Mesendoderm (in vitro differentiated cells): Measurements from ENCODE around the gene MOSMO.
"Not testable (repeated sequence)": the region's sequence is repeated elsewhere in the genome, so short reads cannot be mapped to it uniquely, and the experiment has no call there.

Experiments
- DNase-seq: peaks from one replicate; pipeline ENCODE4 v3.0.0; 2013
- H2AK5ac ChIP-seq: 2 replicates; pipeline ENCODE4 v1.6.1; 2013; ENCODE audit warnings: low read length, inconsistent platforms
- H2BK120ac ChIP-seq: 2 replicates; pipeline ENCODE4 v1.6.1; 2013; ENCODE audit warnings: low read depth, mild to moderate bottlenecking, low read length, moderate library complexity, mixed read lengths
- H2BK15ac ChIP-seq: replicated peaks from 2 replicates; pipeline ENCODE4 v1.6.1; 2013; ENCODE audit warnings: low read depth, mild to moderate bottlenecking, moderate library complexity
- H2BK5ac ChIP-seq: 2 replicates; pipeline ENCODE4 v1.6.1; 2013; ENCODE audit warnings: low read length, inconsistent platforms
- H3K18ac ChIP-seq: 2 replicates; pipeline ENCODE4 v1.6.1; 2013; ENCODE audit warnings: mild to moderate bottlenecking, low read length, mixed read lengths
- H3K23ac ChIP-seq: one replicate; pipeline ENCODE4 v1.6.1; 2013; ENCODE audit warnings: low read length
- H3K27ac ChIP-seq: 2 replicates; pipeline ENCODE4 v1.5.1; 2013; ENCODE audit warnings: low read depth, mild to moderate bottlenecking, inconsistent platforms, low read length, moderate library complexity
- H3K27me3 ChIP-seq: 2 replicates; pipeline ENCODE4 v1.6.1; 2013; ENCODE audit warnings: low read length, control low read depth, mild to moderate bottlenecking, inconsistent platforms; ENCODE audit not compliant: insufficient read depth, poor library complexity
- H3K36me3 ChIP-seq: 2 replicates; pipeline ENCODE4 v1.6.1; 2013; ENCODE audit warnings: low read length, inconsistent platforms; ENCODE audit not compliant: control insufficient read depth, insufficient read depth
- H3K4ac ChIP-seq: one replicate; pipeline ENCODE4 v1.6.1; 2013; ENCODE audit warnings: low read depth, mild to moderate bottlenecking, low read length, moderate library complexity
- H3K4me1 ChIP-seq: 2 replicates; pipeline ENCODE4 v1.6.1; 2013; ENCODE audit warnings: low read depth, low read length, inconsistent platforms; ENCODE audit not compliant: control insufficient read depth
- H3K4me2 ChIP-seq: 2 replicates; pipeline ENCODE4 v1.6.1; 2013; ENCODE audit warnings: low read length
- H3K4me3 ChIP-seq: 2 replicates; pipeline ENCODE4 v1.5.1; 2013; ENCODE audit warnings: mild to moderate bottlenecking, low read length
- H3K56ac ChIP-seq: one replicate; pipeline ENCODE4 v1.6.1; 2013; ENCODE audit warnings: low read length
- H3K79me1 ChIP-seq: 2 replicates; pipeline ENCODE4 v1.6.1; 2013; ENCODE audit warnings: low read length, inconsistent platforms
- H3K79me2 ChIP-seq: 2 replicates; pipeline ENCODE4 v1.6.1; 2013; ENCODE audit warnings: mild to moderate bottlenecking, low read length; ENCODE audit not compliant: control insufficient read depth, insufficient read depth
- H3K9ac ChIP-seq: 2 replicates; pipeline ENCODE4 v1.6.1; 2013; ENCODE audit warnings: low read length, inconsistent platforms
- H4K5ac ChIP-seq: one replicate; pipeline ENCODE4 v1.6.1; 2013; ENCODE audit warnings: low read length
- H4K8ac ChIP-seq: one replicate; pipeline ENCODE4 v1.6.1; 2013; ENCODE audit warnings: low read depth, mild to moderate bottlenecking, control low read depth, low read length, moderate library complexity
- WGBS: extraction: QIAGEN DNeasy Blood & Tissue Kit; methylation state at CpG from one replicate; pipeline ENCODE4 v1.1.7; 2013; ENCODE audit warnings: low lambda C conversion rate, missing lambda C conversion rate; ENCODE audit not compliant: insufficient coverage; ENCODE audit errors: extremely low coverage; 5-methylcytosine and 5-hydroxymethylcytosine counted together

The MOSMO gene

DNA sequence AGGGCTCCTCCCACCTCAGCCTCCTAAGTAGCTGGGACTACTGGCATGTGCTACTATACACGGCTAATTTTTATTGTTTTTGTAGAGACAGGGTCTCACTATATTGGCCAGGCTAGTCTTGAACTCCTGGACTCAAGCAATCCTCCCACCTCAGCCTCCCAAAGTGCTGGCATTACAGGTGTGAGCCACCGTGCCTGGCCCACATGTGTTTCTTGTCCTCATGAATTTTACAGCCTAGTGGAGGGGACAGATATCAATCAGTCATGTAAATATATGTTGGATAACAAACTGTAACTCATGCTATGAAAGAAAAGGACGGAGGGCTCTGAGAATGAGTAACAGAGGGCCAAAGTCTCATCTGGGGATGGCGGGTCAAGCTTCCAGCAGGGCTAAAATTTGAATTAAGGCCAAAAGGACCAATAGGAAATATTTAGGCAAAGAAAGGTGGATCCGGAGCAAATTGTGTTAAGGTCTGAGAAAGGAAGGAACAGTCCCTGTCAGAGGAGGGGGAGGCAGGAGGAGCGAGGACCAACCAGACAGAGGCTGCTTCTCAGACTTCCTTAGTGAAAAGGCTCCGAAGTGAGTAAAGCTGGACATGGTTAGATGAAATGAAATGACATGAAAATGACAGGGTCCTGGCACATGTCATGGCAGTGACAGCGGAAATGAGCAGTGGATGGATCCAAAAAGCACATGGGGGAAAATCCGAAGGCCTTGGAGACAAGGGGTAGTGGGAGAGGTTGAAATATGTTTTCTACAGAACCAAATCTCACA lies 10.8 kb upstream of the MOSMO start:
- no peak overlapping the region for H4K8ac ChIP-seq
- no peak overlapping the region for H3K9ac ChIP-seq
- no CpG with 5 or more reads among the region's 9 CpGs for WGBS
- H3K27me3 ChIP-seq = no peaks in the 10 kb centered on the region
- no peaks in the 10 kb centered on the region for H3K79me2 ChIP-seq
- H3K4ac ChIP-seq = no peak overlapping the region
- H3K4me3 ChIP-seq = no peak overlapping the region
- no peaks in the 10 kb centered on the region for H3K36me3 ChIP-seq
- H3K23ac ChIP-seq = no peak overlapping the region
- no peak overlapping the region for H3K4me2 ChIP-seq
- no peak overlapping the region for H3K56ac ChIP-seq
- H3K4me1 ChIP-seq = no peaks in the 10 kb centered on the region
- no peak overlapping the region for H3K18ac ChIP-seq
- no peak overlapping the region for H2BK15ac ChIP-seq
- H2BK120ac ChIP-seq = no peak overlapping the region
- no peaks in the 10 kb centered on the region for H3K79me1 ChIP-seq
- no peak overlapping the region for H2AK5ac ChIP-seq
- DNase-seq = no peak
- H3K27ac ChIP-seq = no peak overlapping the region
- H2BK5ac ChIP-seq = no peak overlapping the region
- H4K5ac ChIP-seq = no peak overlapping the region

DNA sequence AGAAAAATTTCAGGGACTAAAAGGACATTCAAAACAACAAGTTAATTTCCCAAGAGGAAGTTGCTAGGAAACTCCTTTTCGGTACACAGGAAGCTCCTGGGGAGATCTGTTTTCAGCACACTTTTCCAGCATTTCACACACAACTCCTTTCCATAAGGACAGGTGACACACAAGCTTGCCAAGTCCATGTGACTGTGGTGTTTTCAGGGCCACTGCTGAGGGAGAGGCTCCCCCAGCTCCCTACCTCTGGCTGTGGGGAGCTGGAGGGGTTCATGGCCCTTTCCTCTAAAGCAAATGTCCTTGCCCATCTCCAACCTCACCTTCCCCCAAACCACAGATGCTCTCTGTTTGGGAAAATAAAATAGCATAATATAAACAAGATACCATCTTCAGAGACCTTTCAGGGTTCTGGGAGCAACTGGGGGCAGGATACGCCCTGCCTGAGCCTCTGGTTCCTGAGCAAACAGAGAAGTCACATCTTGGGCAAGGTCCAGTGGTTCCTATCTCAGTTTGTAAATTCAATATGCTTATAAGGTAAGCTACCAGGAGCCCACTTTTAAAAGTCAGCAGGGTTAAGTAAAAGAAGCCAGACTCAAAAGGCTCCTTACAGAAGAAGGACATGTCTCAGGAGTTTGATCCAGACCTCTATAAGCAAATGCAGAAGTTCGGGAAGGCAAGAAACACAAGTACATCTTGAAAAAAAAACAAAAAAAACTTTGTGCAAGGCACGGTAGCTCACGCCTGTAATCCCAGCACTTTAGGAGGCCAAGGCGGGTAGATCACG lies 10.0 kb upstream of the MOSMO start:
- H3K9ac ChIP-seq = no peak overlapping the region
- H3K4me1 ChIP-seq = no peaks in the 10 kb centered on the region
- H2AK5ac ChIP-seq = no peak overlapping the region
- H2BK5ac ChIP-seq = no peak overlapping the region
- no peak overlapping the region for H2BK15ac ChIP-seq
- H3K18ac ChIP-seq = no peak overlapping the region
- no peak for DNase-seq
- H3K4me3 ChIP-seq = no peak overlapping the region
- no peak overlapping the region for H3K56ac ChIP-seq
- no CpG with 5 or more reads among the region's 7 CpGs for WGBS
- H3K23ac ChIP-seq = no peak overlapping the region
- H3K4ac ChIP-seq = no peak overlapping the region
- no peak overlapping the region for H4K5ac ChIP-seq
- no peaks in the 10 kb centered on the region for H3K27me3 ChIP-seq
- no peaks in the 10 kb centered on the region for H3K79me2 ChIP-seq
- no peak overlapping the region for H3K27ac ChIP-seq
- no peaks in the 10 kb centered on the region for H3K36me3 ChIP-seq
- no peaks in the 10 kb centered on the region for H3K79me1 ChIP-seq
- H2BK120ac ChIP-seq = no peak overlapping the region
- H4K8ac ChIP-seq = no peak overlapping the region
- H3K4me2 ChIP-seq = no peak overlapping the region

DNA sequence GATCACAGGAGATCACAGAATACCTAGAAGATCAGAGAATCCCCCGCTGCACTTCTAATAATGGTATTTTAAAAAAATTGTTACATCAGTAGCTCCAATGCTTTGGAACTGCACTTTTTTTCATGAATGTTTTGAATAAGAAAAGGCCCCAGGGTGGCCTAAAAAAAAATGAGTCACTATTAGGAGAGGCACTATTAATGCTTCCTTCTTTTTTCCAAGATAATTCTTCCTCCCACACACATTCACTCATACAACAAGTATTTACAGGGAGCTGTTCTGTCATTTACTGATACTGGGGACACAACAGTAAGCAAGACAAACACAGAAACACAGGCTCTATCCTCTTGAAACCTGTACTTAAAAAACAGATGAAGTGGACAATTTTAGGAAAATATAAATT lies 6.3 kb upstream of the MOSMO start:
- Histone ChIP-seq H3K56ac (no peak overlapping the region), H3K79me2 (no peaks in the 10 kb centered on the region), H3K23ac (no peak overlapping the region), H4K8ac (no peak overlapping the region), H2BK5ac (no peak overlapping the region), H4K5ac (no peak overlapping the region), H2BK15ac (no peak overlapping the region), H3K36me3 (no peaks in the 10 kb centered on the region), H3K9ac (no peak overlapping the region), H3K4ac (no peak overlapping the region), H3K4me1 (no peaks in the 10 kb centered on the region), H3K4me3 (no peak overlapping the region), H2BK120ac (no peak overlapping the region), H3K27ac (no peak overlapping the region), H3K4me2 (no peak overlapping the region), H3K27me3 (no peaks in the 10 kb centered on the region), H2AK5ac (no peak overlapping the region), H3K79me1 (no peaks in the 10 kb centered on the region), H3K18ac (no peak overlapping the region)
- no CpG with 5 or more reads among the region's 1 CpG for WGBS
- no peak for DNase-seq

DNA sequence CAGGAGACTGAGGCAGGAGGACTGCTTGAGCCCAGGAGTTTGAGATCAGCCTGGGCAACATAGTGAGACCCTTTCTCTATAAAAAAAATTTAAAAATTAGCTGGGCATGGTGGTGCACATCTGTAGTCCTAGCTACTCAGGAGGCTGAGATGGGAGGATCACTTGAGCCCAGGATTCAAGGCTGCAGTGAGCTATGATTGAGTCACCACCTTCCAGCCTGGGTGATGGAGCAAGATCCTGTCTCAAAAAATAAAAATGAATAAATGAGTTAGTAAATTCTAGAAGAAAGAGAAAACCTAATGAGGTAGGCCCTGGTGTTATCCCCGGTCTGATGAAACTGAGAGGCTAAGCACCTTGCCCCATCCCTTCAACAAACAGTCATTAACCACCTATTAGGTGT lies 5.9 kb upstream of the MOSMO start:
- not testable (repeated sequence) for H3K4me2 ChIP-seq, H3K4me3 ChIP-seq, H2BK5ac ChIP-seq, H2BK15ac ChIP-seq, H3K23ac ChIP-seq, H3K36me3 ChIP-seq, H4K5ac ChIP-seq, H3K56ac ChIP-seq, DNase-seq, H3K4ac ChIP-seq, H3K27me3 ChIP-seq, H3K79me1 ChIP-seq, H3K27ac ChIP-seq, H3K4me1 ChIP-seq, H3K79me2 ChIP-seq, H3K18ac ChIP-seq, H4K8ac ChIP-seq, H2AK5ac ChIP-seq, H2BK120ac ChIP-seq, H3K9ac ChIP-seq
- WGBS = no CpG with 5 or more reads among the region's 1 CpG

DNA sequence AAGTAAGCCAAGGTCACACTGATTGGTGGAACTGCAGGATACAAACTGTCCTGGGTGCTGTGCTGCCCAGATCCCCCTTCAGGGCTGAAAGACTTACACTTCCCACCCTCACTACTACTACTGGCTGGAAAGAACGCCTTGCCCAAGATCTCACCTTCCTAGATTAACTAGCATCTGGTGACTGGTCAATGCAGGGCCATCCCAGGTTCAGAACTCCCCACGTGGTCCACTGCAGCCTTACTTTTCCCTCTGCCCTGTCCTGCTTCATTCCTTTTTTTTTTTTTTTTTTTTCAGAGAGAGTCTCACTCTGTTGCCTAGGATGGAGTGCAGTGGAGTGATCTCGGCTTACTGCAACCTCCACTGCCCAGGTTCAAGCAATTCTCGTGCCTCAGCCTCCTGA lies 4.7 kb upstream of the MOSMO start:
- Histone ChIP-seq H2AK5ac (no peak overlapping the region), H3K79me2 (no peaks in the 10 kb centered on the region), H3K4me3 (no peak overlapping the region), H2BK15ac (no peak overlapping the region), H3K4me1 (peaks cover 5% of the 10 kb centered on the region), H3K56ac (no peak overlapping the region), H3K23ac (no peak overlapping the region), H2BK5ac (no peak overlapping the region), H3K18ac (no peak overlapping the region), H4K8ac (no peak overlapping the region), H4K5ac (no peak overlapping the region), H3K4me2 (no peak overlapping the region), H3K9ac (no peak overlapping the region), H2BK120ac (no peak overlapping the region), H3K27me3 (no peaks in the 10 kb centered on the region), H3K4ac (no peak overlapping the region), H3K79me1 (no peaks in the 10 kb centered on the region), H3K27ac (no peak overlapping the region), H3K36me3 (no peaks in the 10 kb centered on the region)
- no peak for DNase-seq
- no CpG with 5 or more reads among the region's 4 CpGs for WGBS
